Mammary epithelial cell (primary cell): ENCODE measurements around the gene HEBP2.

Source experiments
- EZH2 ChIP-seq: IDR thresholded peaks from 2 replicates; pipeline ENCODE4 v1.6.1; 2012; ENCODE audit warnings: low read length, inconsistent platforms, borderline replicate concordance
- TF ChIP-seq, protein P1 (sequence below), 2 donors: IDR thresholded peaks in 1 of 2; conservative IDR thresholded peaks in 1 of 2; 2 replicates each; pipeline ENCODE4 v1.5.1; 2011 to 2012; ENCODE audit warnings: inconsistent platforms in 2 of 2, low read length in 2 of 2, mild to moderate bottlenecking in 2 of 2, control low read depth in 1 of 2, low read depth in 1 of 2; ENCODE audit not compliant: insufficient read depth in 1 of 2; ENCODE audit errors: extremely low read depth in 1 of 2

GRCh38 chr6:138403324-138403800 is 661 bp upstream of the HEBP2 start:
- TF ChIP-seq, protein P1, sequence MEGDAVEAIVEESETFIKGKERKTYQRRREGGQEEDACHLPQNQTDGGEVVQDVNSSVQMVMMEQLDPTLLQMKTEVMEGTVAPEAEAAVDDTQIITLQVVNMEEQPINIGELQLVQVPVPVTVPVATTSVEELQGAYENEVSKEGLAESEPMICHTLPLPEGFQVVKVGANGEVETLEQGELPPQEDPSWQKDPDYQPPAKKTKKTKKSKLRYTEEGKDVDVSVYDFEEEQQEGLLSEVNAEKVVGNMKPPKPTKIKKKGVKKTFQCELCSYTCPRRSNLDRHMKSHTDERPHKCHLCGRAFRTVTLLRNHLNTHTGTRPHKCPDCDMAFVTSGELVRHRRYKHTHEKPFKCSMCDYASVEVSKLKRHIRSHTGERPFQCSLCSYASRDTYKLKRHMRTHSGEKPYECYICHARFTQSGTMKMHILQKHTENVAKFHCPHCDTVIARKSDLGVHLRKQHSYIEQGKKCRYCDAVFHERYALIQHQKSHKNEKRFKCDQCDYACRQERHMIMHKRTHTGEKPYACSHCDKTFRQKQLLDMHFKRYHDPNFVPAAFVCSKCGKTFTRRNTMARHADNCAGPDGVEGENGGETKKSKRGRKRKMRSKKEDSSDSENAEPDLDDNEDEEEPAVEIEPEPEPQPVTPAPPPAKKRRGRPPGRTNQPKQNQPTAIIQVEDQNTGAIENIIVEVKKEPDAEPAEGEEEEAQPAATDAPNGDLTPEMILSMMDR (conservative IDR thresholded peaks at IDR 0.05 in 1 of 2, IDR thresholded peaks at IDR 0.05 in 1 of 2; ENCODE audit: extremely low read depth in 1 of 2, insufficient read depth in 1 of 2, low read depth in 1 of 2, low read length in 2 of 2), result peak in 1 of 2 donors; percentile 16
- no peak for TF ChIP-seq EZH2
